HepG2 (cell line): Measurements from ENCODE around the gene SHISA7. TPM values are rescaled to one million over a fixed set of nuclear protein-coding genes. Genes with fewer than 3 reads are reported as not detected.

Experiments
- ATAC-seq: fragments of 200-7000 bp; cut with Tn5 transposase; 3 replicates; pipeline ENCODE4 v1.9.1; 2020; ENCODE audit warnings: mild to moderate bottlenecking, moderate library complexity
- BruUV-seq: library from RNA; stranded (reverse); fragments of 400-500 nt; replicated peaks from 2 replicates; lab custom pipeline; 2021; lab: Mats Ljungman, UMichigan
- CTCF ChIA-PET: fragments of 300-600 bp; formaldehyde crosslinking; extraction: SDS; loops from one replicate; lab custom pipeline; 2021; ENCODE audit warnings: low total read pairs, inconsistent platforms, low intra/inter-chr PET ratio; lab: Yijun Ruan, JAX
- POLR2A ChIA-PET: fragments of 350-600 bp; sonication (Branson Sonifier 250); formaldehyde crosslinking; loops from one replicate; lab custom pipeline; 2020; ENCODE audit warnings: antibody characterized with exemption, inconsistent platforms; lab: Yijun Ruan, JAX
- DNase-seq: peaks from one replicate; pipeline ENCODE4 v3.0.0-alpha.2; 2015; ENCODE audit warnings: low spot score
- FAIRE-seq: peaks from 3 replicates; lab custom pipeline; 2011; peaks lifted over from hg19 to GRCh38; lab: Jason Lieb, UNC
- H2AFZ ChIP-seq: one replicate; pipeline ENCODE4 v1.6.1; 2011; ENCODE audit warnings: low read length, inconsistent platforms
- H3K27ac ChIP-seq: fragments of 300-600 bp; 3 replicates; pipeline ENCODE4 v1.8.0; 2011; ENCODE audit warnings: mixed run types, mild to moderate bottlenecking, mixed read lengths, low read length, inconsistent platforms; ENCODE audit not compliant: insufficient read depth; ENCODE audit errors: extremely low read length
- H3K27me3 ChIP-seq, 2 experiments: fragments of 200-600 bp in 1 of 2; 2 replicates in 1 of 2; 3 replicates in 1 of 2; pipeline versions ENCODE4 v1.6.0 to v1.8.0; 2011; ENCODE audit warnings: low read length in 2 of 2, mild to moderate bottlenecking in 2 of 2, moderate library complexity in 2 of 2, inconsistent platforms in 1 of 2; ENCODE audit not compliant: insufficient read depth in 2 of 2, control insufficient read depth in 1 of 2
- H3K36me3 ChIP-seq, 2 experiments: fragments of 200-600 bp in 1 of 2; replicated peaks in 1 of 2; 2 replicates in 1 of 2; 3 replicates in 1 of 2; pipeline versions ENCODE4 v1.5.1 to v1.8.0; 2011; ENCODE audit warnings: low read length in 2 of 2, inconsistent platforms in 1 of 2; ENCODE audit not compliant: insufficient read depth in 2 of 2, control insufficient read depth in 1 of 2
- H3K4me1 ChIP-seq: 2 replicates; pipeline ENCODE4 v1.5.1; 2012; ENCODE audit warnings: low read length, inconsistent platforms; ENCODE audit not compliant: insufficient read depth
- H3K4me2 ChIP-seq: 2 replicates; pipeline ENCODE4 v1.6.0; 2011; ENCODE audit warnings: low read depth, low read length, inconsistent platforms
- H3K4me3 ChIP-seq, 3 experiments: fragments of 200-600 bp in 1 of 3; sonication (generic), shearing (Covaris generic) in 1 of 3; replicated peaks in 1 of 3; 2 replicates each; pipeline ENCODE4 v1.5.1; 2011 to 2016; ENCODE audit warnings: low read length in 3 of 3, inconsistent platforms in 2 of 3, low read depth in 2 of 3, mild to moderate bottlenecking in 2 of 3, control low read depth in 1 of 3, mixed read lengths in 1 of 3; ENCODE audit not compliant: insufficient read depth in 1 of 3
- H3K79me2 ChIP-seq: one replicate; pipeline ENCODE4 v1.6.1; 2011; ENCODE audit warnings: low read length, inconsistent platforms; ENCODE audit not compliant: insufficient read depth
- H3K9ac ChIP-seq: 2 replicates; pipeline ENCODE4 v1.6.0; 2011; ENCODE audit warnings: mild to moderate bottlenecking, low read depth, low read length, inconsistent platforms; ENCODE audit not compliant: insufficient read depth
- H3K9me3 ChIP-seq: 2 replicates; pipeline ENCODE4 v1.5.1; 2012; ENCODE audit warnings: mild to moderate bottlenecking, low read length
- H4K20me1 ChIP-seq: 2 replicates; pipeline ENCODE4 v1.6.0; 2011; ENCODE audit warnings: inconsistent platforms, mild to moderate bottlenecking, low read length, moderate library complexity; ENCODE audit not compliant: insufficient read depth
- AGO2 ChIP-seq: fragments of 200-400 bp; formaldehyde crosslinking; optimal IDR thresholded peaks from 2 replicates; pipeline ENCODE3; 2017; ENCODE audit warnings: mild to moderate bottlenecking, low read depth, low read length, moderate library complexity
- ARID2 ChIP-seq: sonication (generic); formaldehyde crosslinking; IDR thresholded peaks from 2 replicates; pipeline ENCODE4 v1.8.1; 2022; ENCODE audit warnings: mild to moderate bottlenecking, missing genetic modification reagents, borderline replicate concordance
- HES4 ChIP-seq: sonication (generic); formaldehyde crosslinking; IDR thresholded peaks from 2 replicates; pipeline ENCODE4 v1.9.0; 2021; ENCODE audit warnings: mild to moderate bottlenecking, missing genetic modification reagents, borderline replicate concordance
- RBFOX2 ChIP-seq: fragments of 200-400 bp; formaldehyde crosslinking; IDR thresholded peaks from 2 replicates; pipeline ENCODE4 v1.6.1; 2017; ENCODE audit warnings: low read depth, mild to moderate bottlenecking, low read length
- TOPORS ChIP-seq: sonication (generic); formaldehyde crosslinking; IDR thresholded peaks from 2 replicates; pipeline ENCODE4 v1.8.0; 2023; ENCODE audit warnings: mild to moderate bottlenecking, missing genetic modification reagents
- ZNF431 ChIP-seq: sonication (generic); formaldehyde crosslinking; IDR thresholded peaks from 2 replicates; pipeline ENCODE4 v1.9.0; 2022; ENCODE audit warnings: missing genetic modification reagents, low read depth, mild to moderate bottlenecking, borderline replicate concordance
- ZNF563 ChIP-seq: sonication (generic); formaldehyde crosslinking; IDR thresholded peaks from 2 replicates; pipeline ENCODE4 v1.8.0; 2022; ENCODE audit warnings: mild to moderate bottlenecking, moderate library complexity, missing genetic modification reagents
- ZNF616 ChIP-seq: sonication (generic); formaldehyde crosslinking; IDR thresholded peaks from 2 replicates; pipeline ENCODE4 v1.5.0; 2020; ENCODE audit warnings: low read depth, mild to moderate bottlenecking, missing genetic modification reagents
- ZNF670 ChIP-seq: sonication (generic); formaldehyde crosslinking; IDR thresholded peaks from 2 replicates; pipeline ENCODE4 v1.8.0; 2022; ENCODE audit warnings: mild to moderate bottlenecking, missing genetic modification reagents, borderline replicate concordance
- ZNF746 ChIP-seq: sonication (generic); formaldehyde crosslinking; IDR thresholded peaks from 2 replicates; pipeline ENCODE4 v1.8.0; 2022; ENCODE audit warnings: mild to moderate bottlenecking, missing genetic modification reagents
- WGBS: methylation state at CpG from one replicate; pipeline ENCODE4 v1.1.6; 2017; ENCODE audit warnings: low lambda C conversion rate; 5-methylcytosine and 5-hydroxymethylcytosine counted together
- in situ Hi-C: cut with HindIII; loops from 2 replicates; pipeline ENCODE4 v1.10.0; 2017; ENCODE audit warnings: low pct_unique_long_range_greater_than_20kb; ENCODE audit not compliant: extremely low pct_ligation_motif_present
- intact Hi-C: fragments of 100-400 bp; cut with micrococcal nuclease; formaldehyde crosslinking; loops from one replicate; pipeline ENCODE4 v1.10.0; 2022; ENCODE audit not compliant: unreplicated experiment
- polyA plus RNA-seq, 8 experiments: library from polyadenylated mRNA; depleted of rRNA in 3 of 8; stranded (reverse) in 7 of 8; unstranded in 1 of 8; fragments of >200 nt; fragmentation: Illumina TruSeq in 4 of 8; extraction: Trizol in 4 of 8; gene quantifications; 2 replicates each; pipeline versions ENCODE4 v1.2.1 to v1.2.3, GENCODE V29; 2011 to 2016; ENCODE audit warnings: low read depth in 4 of 8, missing spikeins in 1 of 8, mixed read lengths in 1 of 8; ENCODE audit not compliant: insufficient read depth in 1 of 8
- total RNA-seq, 5 experiments: library from RNA; depleted of rRNA; stranded (reverse); fragments of >200 nt; fragmentation: Illumina TruSeq; extraction: Trizol; gene quantifications; 2 replicates each; pipeline ENCODE4 v1.2.3, GENCODE V29; 2016; ENCODE audit warnings: low read depth in 1 of 5
- TF ChIP-seq, protein P1 (sequence below): sonication (generic); formaldehyde crosslinking; IDR thresholded peaks from 2 replicates; pipeline ENCODE4 v1.5.1; 2020; ENCODE audit warnings: mild to moderate bottlenecking, missing genetic modification reagents, moderate library complexity

SHISA7 gene
- total and polyA plus RNA-seq, 2 of the 13 experiments (the other 11 are each of a cell fraction or from before 2014, with no cell fraction given): not detected

DNA sequence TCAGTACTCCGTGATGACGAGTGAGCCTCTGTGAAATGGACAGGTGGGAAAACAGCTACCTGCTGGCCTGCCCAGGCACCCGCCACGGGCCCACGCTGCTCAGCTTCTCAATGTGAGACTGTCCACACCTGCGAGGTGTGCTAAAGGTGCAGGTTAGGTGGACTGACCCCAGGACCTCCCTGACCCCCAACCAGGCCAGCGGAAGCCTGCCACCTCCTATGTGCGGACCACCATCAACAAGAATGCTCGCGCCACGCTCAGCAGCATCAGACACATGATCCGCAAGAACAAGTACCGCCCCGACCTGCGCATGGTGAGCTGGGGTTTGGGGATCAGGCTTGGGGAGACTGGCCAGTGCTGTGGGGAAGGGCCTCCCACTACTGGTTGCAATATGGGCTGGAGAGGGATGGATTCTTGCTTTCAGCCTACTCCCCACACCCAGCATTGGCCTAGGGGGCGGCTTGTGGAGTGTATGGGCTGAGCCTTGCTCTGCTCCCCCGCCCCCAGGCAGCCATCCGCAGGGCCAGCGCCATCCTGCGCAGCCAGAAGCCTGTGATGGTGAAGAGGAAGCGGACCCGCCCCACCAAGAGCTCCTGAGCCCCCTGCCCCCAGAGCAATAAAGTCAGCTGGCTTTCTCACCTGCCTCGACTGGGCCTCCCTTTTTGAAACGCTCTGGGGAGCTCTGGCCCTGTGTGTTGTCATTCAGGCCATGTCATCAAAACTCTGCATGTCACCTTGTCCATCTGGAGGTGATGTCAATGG, 55.2 kb downstream of the SHISA7 start:
- Histone ChIP-seq H3K27ac (no peak overlapping the region), H3K4me2 (peak overlapping the region; percentile 96), H3K79me2 (peaks cover 30% of the 10 kb centered on the region), H3K4me1 (peaks cover 47% of the 10 kb centered on the region), H3K27me3 (no peaks in the 10 kb centered on the region; a peak in 1 of 5 replicates), H3K36me3 (peaks cover 16 to 35% of the 10 kb centered on the region in 2 experiments), H2AFZ (no peak overlapping the region), H3K9me3 (no peaks in the 10 kb centered on the region), H3K9ac (peak overlapping the region; percentile 96), H3K4me3 (peak overlapping the region; percentile 86 to 100 (median 89)), H4K20me1 (peaks cover 48% of the 10 kb centered on the region)
- intact Hi-C loops (loop anchor here (5.0 kb wide), 1 partner anchor 56 kb away; no protein-coding TSS in a partner anchor), in situ Hi-C loops (no loop called here)
- ChIA-PET POLR2A (interaction anchor here (1.4 to 9.7 kb wide), 8 partner anchors 12 to 129 kb away, joined by 3 to 62 read pairs (median 6); partner anchors contain the start of genes HSPBP1, KMT5C and UBE2S), CTCF (no interaction called here)
- ATAC-seq (no peak), FAIRE-seq (no peak), DNase-seq (no peak)
- 95% methylated on average over 22 of the region's 24 CpGs for WGBS
- no TSS peak for BruUV-seq
- no peak for TF ChIP-seq ZNF431 (CRISPR knock-in tag)
- no peak for TF ChIP-seq ZNF616 (CRISPR knock-in tag)
- TF ChIP-seq TOPORS (CRISPR knock-in tag): 0 out of 2 replicates have a peak, but pooled peaks have one; percentile 54
- TF ChIP-seq ZNF670 (CRISPR knock-in tag): no peak
- TF ChIP-seq, protein P1, sequence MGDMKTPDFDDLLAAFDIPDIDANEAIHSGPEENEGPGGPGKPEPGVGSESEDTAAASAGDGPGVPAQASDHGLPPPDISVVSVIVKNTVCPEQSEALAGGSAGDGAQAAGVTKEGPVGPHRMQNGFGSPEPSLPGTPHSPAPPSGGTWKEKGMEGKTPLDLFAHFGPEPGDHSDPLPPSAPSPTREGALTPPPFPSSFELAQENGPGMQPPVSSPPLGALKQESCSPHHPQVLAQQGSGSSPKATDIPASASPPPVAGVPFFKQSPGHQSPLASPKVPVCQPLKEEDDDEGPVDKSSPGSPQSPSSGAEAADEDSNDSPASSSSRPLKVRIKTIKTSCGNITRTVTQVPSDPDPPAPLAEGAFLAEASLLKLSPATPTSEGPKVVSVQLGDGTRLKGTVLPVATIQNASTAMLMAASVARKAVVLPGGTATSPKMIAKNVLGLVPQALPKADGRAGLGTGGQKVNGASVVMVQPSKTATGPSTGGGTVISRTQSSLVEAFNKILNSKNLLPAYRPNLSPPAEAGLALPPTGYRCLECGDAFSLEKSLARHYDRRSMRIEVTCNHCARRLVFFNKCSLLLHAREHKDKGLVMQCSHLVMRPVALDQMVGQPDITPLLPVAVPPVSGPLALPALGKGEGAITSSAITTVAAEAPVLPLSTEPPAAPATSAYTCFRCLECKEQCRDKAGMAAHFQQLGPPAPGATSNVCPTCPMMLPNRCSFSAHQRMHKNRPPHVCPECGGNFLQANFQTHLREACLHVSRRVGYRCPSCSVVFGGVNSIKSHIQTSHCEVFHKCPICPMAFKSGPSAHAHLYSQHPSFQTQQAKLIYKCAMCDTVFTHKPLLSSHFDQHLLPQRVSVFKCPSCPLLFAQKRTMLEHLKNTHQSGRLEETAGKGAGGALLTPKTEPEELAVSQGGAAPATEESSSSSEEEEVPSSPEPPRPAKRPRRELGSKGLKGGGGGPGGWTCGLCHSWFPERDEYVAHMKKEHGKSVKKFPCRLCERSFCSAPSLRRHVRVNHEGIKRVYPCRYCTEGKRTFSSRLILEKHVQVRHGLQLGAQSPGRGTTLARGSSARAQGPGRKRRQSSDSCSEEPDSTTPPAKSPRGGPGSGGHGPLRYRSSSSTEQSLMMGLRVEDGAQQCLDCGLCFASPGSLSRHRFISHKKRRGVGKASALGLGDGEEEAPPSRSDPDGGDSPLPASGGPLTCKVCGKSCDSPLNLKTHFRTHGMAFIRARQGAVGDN (CRISPR knock-in tag): peak; percentile 8; the same call in 1 of the 2 replicates
- no peak for TF ChIP-seq HES4
- no peak for TF ChIP-seq ZNF563 (CRISPR knock-in tag)
- 0 out of 2 replicates have a peak, but pooled peaks have one; percentile 22 for TF ChIP-seq ZNF746 (CRISPR knock-in tag)
- peak; percentile 65; the same call in 1 of the 2 replicates for TF ChIP-seq ARID2 (CRISPR knock-in tag)
- peak; percentile 72 for TF ChIP-seq AGO2
- peak; percentile 52 for TF ChIP-seq RBFOX2
